HCEC 1CT (cell line): ENCODE results near the gene BARX1.
"Not testable (repeated sequence)": the region's sequence is repeated elsewhere in the genome, so short reads cannot be mapped to it uniquely, and the experiment has no call there.

Source experiments
- DNase-seq: peaks from one replicate; pipeline ENCODE4 v3.0.0-alpha.2; 2017

BARX1 gene

GRCh38 chr9:93955111-93955980 is at the start of gene BARX1:
BARX1 (minus strand) TSS chr9:93955355; CDS start chr9:93955146, 209 bp downstream.
- DNase-seq, result no peak

GRCh38 chr9:94002316-94003140 is 47.4 kb upstream of the BARX1 start:
- peak; percentile 27 for DNase-seq

GRCh38 chr9:93996863-93997262 is 41.7 kb upstream of the BARX1 start:
- DNase-seq, result no peak

- no peak for DNase-seq
Observed at GRCh38 chr9:93996367-93996766, 41.2 kb upstream of the BARX1 start.

GRCh38 chr9:93994545-93994944 is 39.4 kb upstream of the BARX1 start:
- no peak for DNase-seq

GRCh38 chr9:93994132-93994531 is 39.0 kb upstream of the BARX1 start:
- DNase-seq, result no peak

- no peak for DNase-seq
Observed at GRCh38 chr9:93992830-93993229, 37.7 kb upstream of the BARX1 start.

- no peak for DNase-seq
Observed at GRCh38 chr9:93990448-93990847, 35.3 kb upstream of the BARX1 start.

- no peak for DNase-seq
Observed at GRCh38 chr9:93988056-93988455, 32.9 kb upstream of the BARX1 start.

- DNase-seq, result no peak
Observed at GRCh38 chr9:93984860-93985259, 29.7 kb upstream of the BARX1 start.

GRCh38 chr9:93983875-93984274 is 28.7 kb upstream of the BARX1 start:
- DNase-seq, result no peak

- DNase-seq, result no peak
Observed at GRCh38 chr9:93979721-93980120, 24.6 kb upstream of the BARX1 start.

- no peak for DNase-seq
Observed at GRCh38 chr9:93978551-93978950, 23.4 kb upstream of the BARX1 start.

- no peak for DNase-seq
Observed at GRCh38 chr9:93976973-93977372, 21.8 kb upstream of the BARX1 start.

- no peak for DNase-seq
Observed at GRCh38 chr9:93976081-93976480, 20.9 kb upstream of the BARX1 start.

GRCh38 chr9:93975262-93975661 is 20.1 kb upstream of the BARX1 start:
- DNase-seq, result no peak

- no peak for DNase-seq
Observed at GRCh38 chr9:93974151-93974550, 19.0 kb upstream of the BARX1 start.

GRCh38 chr9:93972655-93973054 is 17.5 kb upstream of the BARX1 start:
- DNase-seq, result not testable (repeated sequence)

GRCh38 chr9:93969328-93969661 is 14.1 kb upstream of the BARX1 start:
- DNase-seq, result no peak

GRCh38 chr9:93968451-93969327 is 13.5 kb upstream of the BARX1 start:
- no peak for DNase-seq

GRCh38 chr9:93967020-93967803 is 12.1 kb upstream of the BARX1 start:
- no peak for DNase-seq
